Neutrophil (primary cell): ENCODE measurements around the gene DGKG.

ENCODE experiments used
- H3K27ac ChIP-seq: fragments of 200-600 bp; sonication (generic); 2 replicates; pipeline ENCODE4 v1.5.1; 2016; ENCODE audit warnings: mild to moderate bottlenecking, moderate library complexity
- H3K27me3 ChIP-seq: fragments of 200-600 bp; sonication (generic); 2 replicates; pipeline ENCODE4 v1.6.0; 2016; ENCODE audit warnings: mild to moderate bottlenecking
- H3K36me3 ChIP-seq: fragments of 200-600 bp; sonication (generic); 2 replicates; pipeline ENCODE4 v1.5.1; 2017
- H3K4me1 ChIP-seq, 2 experiments: fragments of 200-600 bp in 1 of 2; sonication (generic) in 1 of 2; 1 replicate in 1 of 2; 2 replicates in 1 of 2; pipeline versions ENCODE4 v1.5.1 to v1.6.1; 2013 to 2016; ENCODE audit warnings: low read depth in 1 of 2, low read length in 1 of 2, mild to moderate bottlenecking in 1 of 2, moderate library complexity in 1 of 2; ENCODE audit not compliant: control insufficient read depth in 1 of 2, insufficient read depth in 1 of 2
- H3K4me3 ChIP-seq, 2 experiments: fragments of 200-600 bp in 1 of 2; sonication (generic) in 1 of 2; 1 replicate in 1 of 2; 2 replicates in 1 of 2; pipeline ENCODE4 v1.5.1; 2013 to 2016; ENCODE audit warnings: low read depth in 1 of 2, low read length in 1 of 2, mild to moderate bottlenecking in 1 of 2, moderate library complexity in 1 of 2
- H3K9me3 ChIP-seq: fragments of 200-600 bp; sonication (generic); 2 replicates; pipeline ENCODE4 v1.5.1; 2016
- CTCF ChIP-seq: fragments of 200-600 bp; sonication (generic); IDR thresholded peaks from 2 replicates; pipeline ENCODE4 v1.5.1; 2016; ENCODE audit warnings: antibody characterized with exemption

Gene DGKG

GRCh38 chr3:186208296-186208989, 153.6 kb downstream of the DGKG start:
- H3K9me3 ChIP-seq: no peaks in the 10 kb centered on the region
- peaks cover 76% of the 10 kb centered on the region for H3K36me3 ChIP-seq
- peak overlapping the region; percentile 51 for H3K27ac ChIP-seq

GRCh38 chr3:186207515-186207914, 154.5 kb downstream of the DGKG start:
- TF ChIP-seq CTCF: no peak
- peaks cover 74% of the 10 kb centered on the region for H3K36me3 ChIP-seq
- no peaks in the 10 kb centered on the region for H3K4me1 ChIP-seq
- H3K27ac ChIP-seq: no peak overlapping the region
- H3K9me3 ChIP-seq: no peaks in the 10 kb centered on the region
- H3K4me3 ChIP-seq: no peak overlapping the region
- H3K27me3 ChIP-seq: no peaks in the 10 kb centered on the region

More at GRCh38 chr3:186208296-186208989, 153.6 kb downstream of the DGKG start:
- no peaks in the 10 kb centered on the region for H3K27me3 ChIP-seq
- no peak overlapping the region for H3K4me3 ChIP-seq
- no peaks in the 10 kb centered on the region for H3K4me1 ChIP-seq
- no peak for TF ChIP-seq CTCF

- no peak for TF ChIP-seq CTCF
- Histone ChIP-seq H3K4me1 (no peaks in the 10 kb centered on the region), H3K27me3 (no peaks in the 10 kb centered on the region), H3K36me3 (peaks cover 80% of the 10 kb centered on the region), H3K9me3 (no peaks in the 10 kb centered on the region), H3K27ac (no peak overlapping the region), H3K4me3 (no peak overlapping the region)
These were observed 161.3 kb downstream of the DGKG start for GRCh38 chr3:186200726-186201125.

GRCh38 chr3:186198442-186198841, 163.6 kb downstream of the DGKG start:
- no peak overlapping the region for H3K4me3 ChIP-seq
- no peaks in the 10 kb centered on the region for H3K9me3 ChIP-seq
- no peak overlapping the region for H3K27ac ChIP-seq
- no peaks in the 10 kb centered on the region for H3K4me1 ChIP-seq
- peaks cover 76% of the 10 kb centered on the region for H3K36me3 ChIP-seq
- no peaks in the 10 kb centered on the region for H3K27me3 ChIP-seq
- no peak for TF ChIP-seq CTCF

- no peak for TF ChIP-seq CTCF
- Histone ChIP-seq H3K4me1 (no peaks in the 10 kb centered on the region), H3K9me3 (no peaks in the 10 kb centered on the region), H3K36me3 (peaks cover 73% of the 10 kb centered on the region), H3K27me3 (no peaks in the 10 kb centered on the region), H3K27ac (no peak overlapping the region), H3K4me3 (no peak overlapping the region)
These were observed 167.6 kb downstream of the DGKG start for GRCh38 chr3:186194451-186194811.
